H4 (cell line): Measurements from ENCODE around the gene TFF3. TPM values are rescaled to one million over a fixed set of nuclear protein-coding genes. Genes with fewer than 3 reads are reported as not detected.
A peak's percentile ranks its signal among the peaks of the same experiment; 100 is the strongest.

Experiments used
- DNase-seq: peaks from one replicate; pipeline ENCODE4 v3.0.0-alpha.2; 2015; ENCODE audit warnings: low spot score
- total RNA-seq: library from RNA; depleted of rRNA; stranded (reverse); fragments of >200 nt; shearing (Covaris generic); gene quantifications from 2 replicates; pipeline ENCODE4 v1.2.3, GENCODE V29; 2014

Gene TFF3
- total RNA-seq, 1 experiment from 2014 or later, result not detected

GRCh38 chr21:42320791-42321190 lies 5.6 kb upstream of the TFF3 start:
- no peak for DNase-seq

GRCh38 chr21:42319851-42320572 lies 4.8 kb upstream of the TFF3 start:
- no peak for DNase-seq

- no peak for DNase-seq
Measured at GRCh38 chr21:42319376-42319775, 4.2 kb upstream of the TFF3 start.

- DNase-seq, result no peak
Measured at GRCh38 chr21:42317826-42318746, 2.9 kb upstream of the TFF3 start.

GRCh38 chr21:42317341-42317741 lies 2.1 kb upstream of the TFF3 start:
- no peak for DNase-seq

GRCh38 chr21:42316891-42317290 lies 1.7 kb upstream of the TFF3 start:
- DNase-seq, result no peak

GRCh38 chr21:42314616-42315295 lies 453 bp downstream of the TFF3 start:
- no peak for DNase-seq

GRCh38 chr21:42313501-42313969 lies 1.7 kb downstream of the TFF3 start:
- no peak for DNase-seq

GRCh38 chr21:42312626-42313104 lies 2.5 kb downstream of the TFF3 start:
- DNase-seq, result no peak

- DNase-seq, result no peak
Measured at GRCh38 chr21:42311816-42312625, 3.2 kb downstream of the TFF3 start.

- DNase-seq, result no peak
Measured at GRCh38 chr21:42311160-42311559, 4.0 kb downstream of the TFF3 start.

GRCh38 chr21:42310411-42311001 lies 4.7 kb downstream of the TFF3 start:
- no peak for DNase-seq

GRCh38 chr21:42309753-42310213 lies 5.4 kb downstream of the TFF3 start:
- DNase-seq, result peak; percentile 47

- no peak for DNase-seq
Measured at GRCh38 chr21:42308914-42309752, 6.1 kb downstream of the TFF3 start.

- DNase-seq, result no peak
Measured at GRCh38 chr21:42308161-42308913, 6.9 kb downstream of the TFF3 start.

- no peak for DNase-seq
Measured at GRCh38 chr21:42307106-42307505, 8.1 kb downstream of the TFF3 start.

- DNase-seq, result no peak
Measured at GRCh38 chr21:42306366-42307035, 8.7 kb downstream of the TFF3 start.

GRCh38 chr21:42305707-42306147 lies 9.5 kb downstream of the TFF3 start:
- DNase-seq, result no peak
